ENCODE measurements around the gene BCL6B.
"Not testable (repeated sequence)": the region's sequence is repeated elsewhere in the genome, so short reads cannot be mapped to it uniquely, and the experiment has no call there.

Gene BCL6B

GRCh38 chr17:7022781-7023571, at the start of gene BCL6B:
TSS of gene BCL6B (plus strand) at chr17:7023050. CDS start at chr17:7023672, 622 bp downstream.
- DNase-seq (ENCODE audit: low read depth in 2 of 2): no peak

- DNase-seq (ENCODE audit: low read depth in 2 of 2): not testable (repeated sequence)
Measured at GRCh38 chr17:6979440-6979839, 43.4 kb upstream of the BCL6B start.

- no peak for DNase-seq (ENCODE audit: low read depth in 2 of 2)
Measured at GRCh38 chr17:6981426-6981825, 41.4 kb upstream of the BCL6B start.

- no peak for DNase-seq (ENCODE audit: low read depth in 2 of 2)
Measured at GRCh38 chr17:6985266-6985665, 37.6 kb upstream of the BCL6B start.

GRCh38 chr17:6986676-6987075, 36.2 kb upstream of the BCL6B start:
- DNase-seq (ENCODE audit: low read depth in 2 of 2): no peak

- no peak for DNase-seq (ENCODE audit: low read depth in 2 of 2)
Measured at GRCh38 chr17:6989779-6990178, 33.1 kb upstream of the BCL6B start.

GRCh38 chr17:6993613-6994056, 29.2 kb upstream of the BCL6B start:
- not testable (repeated sequence) for DNase-seq (ENCODE audit: low read depth in 2 of 2)

GRCh38 chr17:6994118-6994598, 28.7 kb upstream of the BCL6B start:
- no peak for DNase-seq (ENCODE audit: low read depth in 2 of 2)

GRCh38 chr17:6994666-6995256, 28.1 kb upstream of the BCL6B start:
- no peak for DNase-seq (ENCODE audit: low read depth in 2 of 2)

- DNase-seq (ENCODE audit: low read depth in 2 of 2): no peak
Measured at GRCh38 chr17:6995500-6996255, 27.2 kb upstream of the BCL6B start, which contains the start of gene ALOX12. TSS of gene ALOX12 (plus strand) at chr17:6996049. CDS start at chr17:6996118, 69 bp downstream.

- no peak for DNase-seq (ENCODE audit: low read depth in 2 of 2)
Measured at GRCh38 chr17:6996256-6997011, 26.4 kb upstream of the BCL6B start.

GRCh38 chr17:6997171-6997570, 25.7 kb upstream of the BCL6B start:
- DNase-seq (ENCODE audit: low read depth in 2 of 2): no peak

GRCh38 chr17:6998855-6999508, 23.9 kb upstream of the BCL6B start:
- DNase-seq (ENCODE audit: low read depth in 2 of 2): no peak

GRCh38 chr17:7001318-7001961, 21.4 kb upstream of the BCL6B start:
- no peak for DNase-seq (ENCODE audit: low read depth in 2 of 2)

- no peak for DNase-seq (ENCODE audit: low read depth in 2 of 2)
Measured at GRCh38 chr17:7002288-7003047, 20.4 kb upstream of the BCL6B start.

GRCh38 chr17:7003745-7004144, 19.1 kb upstream of the BCL6B start:
- no peak for DNase-seq (ENCODE audit: low read depth in 2 of 2)

GRCh38 chr17:7004398-7005253, 18.2 kb upstream of the BCL6B start:
- peak in 1 of 2 experiments; percentile 34 for DNase-seq (ENCODE audit: low read depth in 2 of 2)

GRCh38 chr17:7005716-7006115, 17.1 kb upstream of the BCL6B start:
- no peak for DNase-seq (ENCODE audit: low read depth in 2 of 2)

- DNase-seq (ENCODE audit: low read depth in 2 of 2): no peak
Measured at GRCh38 chr17:7007143-7007542, 15.7 kb upstream of the BCL6B start.
